Urinary bladder (tissue), 4 donors: Measurements from ENCODE around the gene RNU5B-1. TPM values are rescaled to one million over a fixed set of nuclear protein-coding genes. Genes with fewer than 3 reads are reported as not detected.

Source experiments
- DNase-seq: peaks from one replicate; pipeline ENCODE4 v3.0.0-alpha.2; 2015; ENCODE audit errors: extremely low spot score
- H3K27ac ChIP-seq: one replicate; pipeline ENCODE4 v1.5.1; 2013; ENCODE audit warnings: low read depth, mild to moderate bottlenecking, moderate library complexity
- H3K36me3 ChIP-seq: one replicate; pipeline ENCODE4 v1.6.1; 2013; ENCODE audit warnings: mild to moderate bottlenecking, moderate library complexity; ENCODE audit not compliant: insufficient read depth
- H3K4me1 ChIP-seq: one replicate; pipeline ENCODE4 v1.6.1; 2013; ENCODE audit warnings: mild to moderate bottlenecking, moderate library complexity; ENCODE audit not compliant: insufficient read depth
- H3K4me3 ChIP-seq: one replicate; pipeline ENCODE4 v1.5.1; 2013; ENCODE audit warnings: low read depth, low read length
- WGBS: extraction: QIAGEN DNeasy Blood & Tissue Kit; methylation state at CpG from one replicate; pipeline ENCODE4 v1.1.7; 2013; 5-methylcytosine and 5-hydroxymethylcytosine counted together
- polyA plus RNA-seq: library from polyadenylated mRNA; stranded (reverse); fragments of 200-250 nt; gene quantifications from one replicate; pipeline ENCODE4 v1.2.3, GENCODE V29; 2013
- total RNA-seq: library from RNA; depleted of rRNA; stranded (reverse); fragments of >200 nt; gene quantifications from one replicate; pipeline ENCODE4 v1.2.3, GENCODE V29; 2014
- donor health status: healthy with polysubstance abuse.
- donor health status: healthy.

RNU5B-1 gene
- total and polyA plus RNA-seq, 2 donors: under 0.01 TPM; not detected in 1

DNA sequence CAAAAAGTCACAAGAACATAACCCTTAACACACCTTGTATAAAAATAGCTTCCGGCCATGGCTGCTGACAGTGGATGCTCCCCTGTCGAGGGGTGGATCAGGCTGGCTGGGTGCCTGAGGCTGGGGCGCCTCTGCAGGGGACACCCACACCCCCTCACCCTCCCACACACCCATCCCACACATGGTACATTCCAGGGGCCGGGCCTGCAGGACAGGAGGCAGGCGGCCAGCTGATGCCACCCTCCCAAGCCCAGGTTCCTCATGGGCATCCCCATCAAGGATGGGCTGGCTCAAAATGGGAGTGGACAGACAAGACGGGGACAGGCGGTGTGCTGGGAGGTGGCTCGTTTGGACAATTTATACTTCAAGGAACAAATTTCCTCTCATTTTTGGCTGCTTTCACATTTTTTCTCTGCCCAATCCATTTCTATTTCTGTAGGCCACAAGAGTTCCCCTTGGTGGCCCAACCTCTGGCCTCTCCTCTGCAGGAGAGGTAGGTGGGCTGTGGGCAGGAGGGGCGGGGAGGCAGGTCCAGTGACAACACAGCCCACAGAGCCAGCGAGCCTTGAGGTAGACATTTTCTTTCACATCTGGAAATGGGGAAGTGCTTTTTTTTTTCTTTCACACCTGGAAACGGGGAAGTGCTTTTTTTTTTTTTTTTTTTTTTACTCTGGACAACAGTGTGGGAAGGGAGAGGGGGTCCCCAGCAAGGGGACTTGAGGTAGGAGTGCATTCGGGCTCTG lies 23.3 kb downstream of the RNU5B-1 start:
- no peaks in the 10 kb centered on the region for H3K4me1 ChIP-seq
- H3K36me3 ChIP-seq: no peaks in the 10 kb centered on the region
- no peak for DNase-seq
- WGBS: 87% methylated on average over 12 of the region's 12 CpGs
- no peak overlapping the region for H3K27ac ChIP-seq
- H3K4me3 ChIP-seq: no peak overlapping the region

DNA sequence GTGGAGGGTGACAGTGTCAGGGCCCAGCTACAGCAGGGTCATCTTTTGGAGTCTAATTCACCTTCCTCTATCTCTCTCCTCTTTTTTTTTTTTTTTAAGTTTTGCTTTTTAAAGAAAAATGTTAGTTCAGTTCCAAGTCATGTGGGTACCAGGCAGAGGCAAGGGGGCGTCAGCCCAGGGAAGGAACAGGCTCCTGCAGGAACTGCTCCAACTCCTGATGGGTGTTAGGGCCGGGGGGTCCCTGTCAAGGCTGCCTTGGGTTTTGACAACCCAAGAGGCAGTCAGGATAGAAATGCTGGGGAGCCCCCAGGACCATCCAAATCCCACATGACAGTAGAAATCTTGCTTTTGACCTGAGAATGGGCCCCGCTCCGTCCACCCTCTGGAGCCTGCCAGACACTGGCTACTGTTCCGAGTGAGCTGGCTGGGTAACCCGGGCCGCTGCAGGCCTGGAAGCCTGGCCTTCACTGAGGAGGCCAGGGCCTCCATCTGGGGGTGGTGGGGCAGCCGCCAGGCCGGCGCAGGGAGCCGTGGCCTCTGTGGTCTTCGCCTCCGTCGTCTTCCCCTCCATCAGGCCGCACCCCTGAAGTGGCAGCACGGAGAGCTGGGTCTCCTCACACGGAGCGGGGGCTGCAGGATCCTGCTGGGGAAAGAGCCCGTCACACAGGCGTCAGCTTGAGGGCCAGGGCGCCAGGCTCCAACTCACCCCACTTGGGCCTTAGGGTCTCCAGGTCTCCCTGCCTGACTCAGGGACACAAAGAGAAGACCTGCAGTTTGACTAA lies 24.2 kb downstream of the RNU5B-1 start:
- H3K4me1 ChIP-seq: no peaks in the 10 kb centered on the region
- H3K36me3 ChIP-seq: no peaks in the 10 kb centered on the region
- H3K27ac ChIP-seq: no peak overlapping the region
- no peak overlapping the region for H3K4me3 ChIP-seq
- WGBS: 93% methylated on average over 21 of the region's 21 CpGs
- DNase-seq: no peak

DNA sequence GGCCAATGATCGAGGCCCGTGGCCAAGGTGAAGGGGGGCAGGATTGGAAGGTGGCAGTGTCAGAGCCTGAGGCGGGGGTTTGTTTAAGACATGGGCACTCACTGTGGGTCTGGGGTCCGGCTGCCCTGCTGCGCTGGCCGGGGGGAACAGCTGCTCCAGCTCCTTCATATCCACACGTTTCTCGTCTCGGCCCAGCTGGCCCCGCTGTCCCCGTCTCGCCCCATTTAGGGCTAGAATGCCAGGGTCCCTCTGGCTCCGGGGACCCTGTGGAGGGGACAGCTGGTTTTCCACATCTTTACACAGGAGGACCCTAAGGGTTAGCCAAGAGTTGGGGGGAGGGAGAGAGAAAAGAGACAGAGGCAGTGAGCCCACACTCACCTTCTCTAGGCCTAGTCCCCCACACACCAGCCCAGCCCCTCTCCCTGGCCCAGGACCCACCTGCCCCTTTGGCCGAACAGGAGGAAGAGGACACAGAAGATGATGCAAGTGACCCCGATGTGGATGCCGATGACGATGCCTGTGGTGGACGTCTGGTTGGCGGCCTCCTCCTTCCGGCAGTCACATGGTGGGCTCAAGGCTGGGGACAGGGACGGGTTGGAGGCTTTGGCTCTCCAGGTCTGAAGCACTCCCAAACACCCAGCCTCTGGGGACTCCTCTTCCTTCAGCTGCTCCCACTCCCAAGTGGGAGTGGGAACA lies 25.0 kb downstream of the RNU5B-1 start:
- no peak overlapping the region for H3K27ac ChIP-seq
- H3K4me3 ChIP-seq: no peak overlapping the region
- no peaks in the 10 kb centered on the region for H3K4me1 ChIP-seq
- H3K36me3 ChIP-seq: no peaks in the 10 kb centered on the region
- 94% methylated on average over 21 of the region's 21 CpGs for WGBS
- no peak for DNase-seq

DNA sequence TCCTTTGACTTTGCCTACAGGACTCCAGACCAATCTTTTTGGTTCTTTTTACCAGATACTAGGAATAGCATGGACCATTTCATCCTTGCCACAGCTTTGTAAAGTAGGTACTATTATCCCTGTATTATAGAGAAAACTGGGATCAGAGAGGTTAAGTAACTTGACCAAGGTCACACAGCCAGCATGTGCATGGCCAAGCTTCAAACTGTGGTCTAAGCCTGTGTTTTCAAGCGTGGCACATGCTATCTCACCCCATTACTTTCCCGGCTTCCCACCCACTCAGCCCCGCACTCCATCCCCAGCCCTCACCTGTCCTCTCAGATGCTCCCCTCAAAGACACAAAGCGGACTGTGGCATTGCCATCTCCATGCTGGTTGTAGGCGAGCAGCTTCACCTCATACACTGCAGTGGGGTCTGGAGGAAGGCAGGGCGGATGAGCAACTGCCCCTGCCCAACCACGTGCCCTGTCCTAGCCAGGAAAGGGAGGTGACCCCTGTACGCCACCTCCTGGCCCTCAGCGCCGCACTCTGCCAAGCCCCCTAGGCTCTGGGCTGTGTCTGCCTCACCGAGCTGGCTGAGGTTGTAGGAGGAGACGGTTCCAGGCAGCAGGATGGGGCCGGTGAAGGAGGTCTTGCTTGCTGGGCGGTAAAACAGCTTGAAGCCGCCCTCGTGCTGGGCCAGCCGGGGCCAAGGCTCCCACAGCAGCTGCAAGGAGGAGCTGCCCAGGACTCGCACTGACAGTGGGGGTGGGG lies 25.7 kb downstream of the RNU5B-1 start:
- Histone ChIP-seq H3K4me1 (no peaks in the 10 kb centered on the region), H3K4me3 (no peak overlapping the region), H3K27ac (no peak overlapping the region), H3K36me3 (no peaks in the 10 kb centered on the region)
- WGBS: 94% methylated on average over 18 of the region's 18 CpGs
- DNase-seq: no peak

DNA sequence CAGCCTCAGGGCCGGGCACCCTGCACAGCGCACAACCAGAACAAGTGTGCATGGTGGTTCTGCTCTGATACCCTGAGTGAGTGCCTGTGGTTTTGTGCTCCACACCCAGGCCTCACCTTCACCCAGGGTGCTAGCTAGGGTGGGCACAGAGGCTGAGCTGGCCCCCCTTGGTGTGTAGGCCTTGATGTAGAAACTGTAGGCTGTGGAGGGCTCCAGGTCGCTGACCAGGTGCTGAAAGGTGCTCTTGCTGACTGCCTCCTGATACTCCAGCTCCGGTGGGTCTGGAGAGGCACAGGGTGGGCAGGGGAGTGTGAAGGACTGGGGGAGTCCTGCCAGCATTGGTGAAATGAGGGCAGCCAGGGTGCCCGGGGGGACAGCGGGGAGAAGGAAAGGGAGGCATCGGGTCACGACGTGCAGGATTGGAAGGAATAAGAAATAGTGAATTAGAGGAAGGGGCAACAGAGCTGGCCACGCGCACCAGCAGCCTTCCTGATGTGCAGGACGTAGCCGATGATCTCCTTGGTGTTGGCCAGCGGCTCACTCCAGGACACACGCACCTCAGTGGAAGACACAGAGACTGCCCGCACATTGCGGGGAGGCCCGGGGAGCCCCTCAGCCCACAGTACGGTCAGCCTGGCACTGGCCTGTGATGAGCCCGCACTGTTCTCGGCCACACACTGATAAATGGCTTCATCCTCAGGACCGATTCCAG lies 26.6 kb downstream of the RNU5B-1 start:
- no peak overlapping the region for H3K27ac ChIP-seq
- no peak overlapping the region for H3K4me3 ChIP-seq
- WGBS: 93% methylated on average over 22 of the region's 22 CpGs
- no peaks in the 10 kb centered on the region for H3K36me3 ChIP-seq
- H3K4me1 ChIP-seq: no peaks in the 10 kb centered on the region
- DNase-seq: no peak

DNA sequence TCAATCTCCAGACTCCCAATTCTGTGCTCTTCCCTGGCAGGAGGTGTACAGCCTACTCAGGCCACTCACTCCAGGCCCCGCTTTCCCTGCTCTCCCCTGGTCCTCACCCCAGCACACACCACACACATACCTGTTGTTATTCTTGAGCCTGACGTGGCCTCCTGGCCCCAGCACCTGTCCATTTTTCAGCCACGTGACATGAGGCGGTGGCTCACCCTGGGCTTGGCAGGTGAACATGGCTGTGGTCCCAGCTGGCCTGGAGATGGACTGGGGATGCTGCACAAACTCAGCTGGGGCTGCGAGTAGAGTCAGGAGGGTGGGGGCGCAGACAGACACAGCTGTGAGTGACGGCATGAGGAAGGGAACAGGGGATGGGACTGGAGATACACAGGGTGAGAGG lies 27.3 kb downstream of the RNU5B-1 start:
- DNase-seq: no peak
- H3K4me1 ChIP-seq: no peaks in the 10 kb centered on the region
- no peak overlapping the region for H3K27ac ChIP-seq
- H3K4me3 ChIP-seq: no peak overlapping the region
- H3K36me3 ChIP-seq: no peaks in the 10 kb centered on the region
- WGBS: 81% methylated on average over 7 of the region's 7 CpGs

DNA sequence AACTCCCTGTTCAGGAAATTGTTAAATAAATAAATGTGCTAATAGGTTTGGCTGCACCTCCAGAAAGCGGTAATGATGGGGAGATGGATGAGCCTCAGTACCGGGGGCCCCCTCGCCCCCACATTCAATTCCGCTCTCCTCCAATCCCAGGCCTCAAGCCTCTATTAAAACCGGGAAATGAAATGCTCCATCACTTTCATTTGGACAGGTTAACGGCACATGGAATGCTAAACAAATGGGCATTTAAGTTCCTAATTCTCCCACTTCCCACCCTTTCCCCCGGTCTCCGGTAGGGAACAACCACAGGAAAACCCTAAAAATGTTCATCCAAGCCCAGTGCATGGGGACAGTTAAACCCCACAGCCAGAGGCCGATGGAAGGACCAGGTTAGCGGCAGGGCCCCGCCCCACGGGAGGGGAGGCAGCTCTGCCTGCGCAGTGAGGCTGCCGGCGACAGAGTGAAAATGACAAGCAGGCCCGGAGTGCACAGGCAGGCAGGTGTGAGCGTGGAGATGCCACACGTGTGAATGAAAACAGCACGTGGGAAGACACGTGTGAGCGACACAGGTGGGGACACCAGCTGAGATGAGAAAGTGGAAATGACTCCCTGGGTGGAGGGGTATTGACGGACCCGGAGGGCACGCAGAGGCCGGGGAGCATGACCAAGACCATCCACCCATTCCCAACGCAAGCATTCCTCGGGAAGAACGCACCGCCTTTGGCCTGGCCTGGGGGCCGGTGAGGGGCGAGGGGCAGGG lies 28.1 kb downstream of the RNU5B-1 start:
- no peaks in the 10 kb centered on the region for H3K36me3 ChIP-seq
- 88% methylated on average over 31 of the region's 31 CpGs for WGBS
- no peaks in the 10 kb centered on the region for H3K4me1 ChIP-seq
- no peak overlapping the region for H3K4me3 ChIP-seq
- no peak for DNase-seq
- no peak overlapping the region for H3K27ac ChIP-seq

DNA sequence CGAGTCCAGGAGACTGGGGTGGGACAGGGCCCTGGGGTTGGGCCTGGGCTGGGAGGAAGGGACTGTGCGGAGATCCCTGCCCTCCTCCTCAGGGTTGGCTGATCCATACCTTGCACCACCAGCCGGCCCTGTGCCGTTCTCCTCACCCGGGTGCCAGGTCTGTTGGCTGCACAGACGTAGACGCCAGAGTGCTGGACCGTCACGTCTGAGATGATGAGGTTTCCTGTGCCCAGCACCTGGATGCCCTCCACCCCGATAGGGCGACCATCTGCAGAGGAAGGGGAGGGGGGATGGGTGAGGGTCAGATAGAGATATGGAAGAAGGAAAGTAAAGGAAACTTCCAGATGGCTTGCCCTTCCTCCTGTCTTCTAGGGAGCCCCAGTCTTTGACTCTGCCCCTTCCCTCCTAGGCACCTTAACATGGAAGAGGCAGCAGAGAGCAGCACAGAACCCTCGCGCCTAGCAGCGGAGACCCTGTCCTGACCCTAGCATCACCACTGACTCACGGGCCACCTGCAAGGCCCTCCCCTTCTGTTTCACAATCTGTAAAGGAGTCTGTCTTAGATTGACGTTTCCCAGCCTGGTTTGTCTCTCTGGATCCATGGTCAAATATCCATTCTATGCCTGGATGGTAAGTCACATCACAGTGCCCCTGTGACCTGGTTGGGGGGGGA lies 28.8 kb downstream of the RNU5B-1 start:
- WGBS: 88% methylated on average over 16 of the region's 16 CpGs
- Histone ChIP-seq H3K4me1 (no peaks in the 10 kb centered on the region), H3K36me3 (no peaks in the 10 kb centered on the region), H3K27ac (no peak overlapping the region), H3K4me3 (no peak overlapping the region)
- DNase-seq: no peak

DNA sequence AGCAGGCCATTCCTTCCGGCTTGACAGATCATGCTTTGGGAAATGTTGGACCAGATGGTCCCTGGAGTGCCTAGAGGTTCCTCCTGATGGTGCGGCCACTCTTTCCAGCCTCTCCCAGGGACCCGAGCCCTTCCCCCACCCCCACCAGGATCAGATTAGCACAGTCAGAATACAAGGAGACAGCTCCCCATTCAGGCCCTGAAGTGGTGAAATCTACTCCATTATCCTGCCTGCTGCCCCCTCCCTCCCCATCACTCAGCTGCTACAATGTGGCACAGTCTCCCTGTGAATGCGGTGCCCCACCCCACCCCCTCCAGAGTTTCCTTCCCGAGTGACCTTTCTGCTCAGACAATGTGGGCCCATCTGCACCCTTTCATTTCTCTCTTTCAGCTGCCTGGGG lies 29.4 kb downstream of the RNU5B-1 start:
- Histone ChIP-seq H3K4me1 (no peaks in the 10 kb centered on the region), H3K27ac (no peak overlapping the region), H3K4me3 (no peak overlapping the region), H3K36me3 (no peaks in the 10 kb centered on the region)
- no peak for DNase-seq
- WGBS: 81% methylated on average over 5 of the region's 5 CpGs

DNA sequence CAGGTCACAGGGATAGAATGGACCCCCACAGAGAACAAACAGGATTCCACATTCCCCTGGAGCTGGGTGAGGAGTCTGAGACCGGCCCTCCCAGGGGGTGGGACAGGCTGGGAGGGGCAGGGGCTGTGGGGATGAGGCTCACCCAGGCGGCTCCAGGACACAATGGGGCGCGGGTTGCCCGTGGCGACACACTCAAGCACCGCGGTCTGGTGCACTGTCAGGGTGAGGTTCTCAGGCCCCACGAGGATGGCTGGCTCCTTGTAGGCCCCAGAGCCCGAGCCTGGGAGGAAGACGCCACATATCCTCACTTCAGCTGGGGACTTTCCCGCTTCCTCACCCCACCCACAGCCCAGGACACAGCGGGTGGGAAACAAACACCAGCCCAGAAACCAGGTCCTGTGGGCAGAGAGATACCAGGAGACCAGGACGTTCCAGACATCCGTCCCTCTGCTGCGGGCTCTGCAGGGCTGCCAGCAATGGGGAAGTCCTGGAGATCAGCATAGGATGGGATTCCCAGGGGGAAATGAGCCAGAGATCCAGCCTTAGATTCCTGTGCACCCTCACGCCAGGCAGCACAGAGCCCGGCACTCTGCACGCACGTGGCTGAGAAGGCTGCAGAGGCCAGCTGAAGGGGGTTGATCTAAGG lies 30.2 kb downstream of the RNU5B-1 start:
- H3K4me1 ChIP-seq: no peaks in the 10 kb centered on the region
- DNase-seq: no peak
- no peaks in the 10 kb centered on the region for H3K36me3 ChIP-seq
- H3K4me3 ChIP-seq: no peak overlapping the region
- 79% methylated on average over 20 of the region's 20 CpGs for WGBS
- H3K27ac ChIP-seq: no peak overlapping the region

DNA sequence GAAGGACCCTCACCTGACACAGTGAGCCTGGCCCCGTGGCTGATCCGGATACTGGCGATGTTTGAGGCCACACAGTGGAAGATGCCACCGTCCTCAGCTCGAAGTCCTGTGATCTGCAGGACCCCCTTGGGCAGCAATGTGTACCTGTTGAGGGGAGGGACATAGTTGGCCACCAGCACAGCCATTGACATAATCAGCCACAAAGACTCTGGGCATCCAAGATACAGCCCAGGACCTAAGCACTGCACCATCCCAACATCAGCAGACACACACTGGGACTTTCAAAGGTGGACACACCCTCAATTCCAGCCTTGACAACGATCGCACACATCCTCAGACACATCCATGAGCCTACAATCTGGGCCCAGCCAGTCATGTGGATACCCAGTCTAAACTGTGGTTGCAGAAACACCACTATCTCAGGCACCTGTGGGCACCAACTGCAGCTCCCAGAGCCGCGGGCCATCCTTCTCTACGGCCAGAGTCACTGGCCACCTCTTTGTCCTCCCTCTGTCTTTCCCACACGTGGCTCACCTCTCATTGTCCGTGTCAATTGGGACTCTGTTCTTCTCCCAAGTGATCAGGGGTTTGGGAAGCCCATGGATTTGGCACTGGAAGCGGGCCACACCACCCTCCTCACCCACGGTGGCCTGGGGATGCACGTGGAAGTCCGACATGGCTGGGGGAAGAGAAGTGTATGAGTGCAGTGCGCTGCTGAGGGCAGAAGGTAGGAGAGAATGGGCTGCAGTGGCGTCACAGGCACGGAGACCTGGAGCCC lies 31.0 kb downstream of the RNU5B-1 start:
- Histone ChIP-seq H3K4me3 (no peak overlapping the region), H3K4me1 (no peaks in the 10 kb centered on the region), H3K36me3 (no peaks in the 10 kb centered on the region), H3K27ac (no peak overlapping the region)
- no peak for DNase-seq
- WGBS: 93% methylated on average over 19 of the region's 19 CpGs
